ENCODE results near the gene KIF2A.

DNA sequence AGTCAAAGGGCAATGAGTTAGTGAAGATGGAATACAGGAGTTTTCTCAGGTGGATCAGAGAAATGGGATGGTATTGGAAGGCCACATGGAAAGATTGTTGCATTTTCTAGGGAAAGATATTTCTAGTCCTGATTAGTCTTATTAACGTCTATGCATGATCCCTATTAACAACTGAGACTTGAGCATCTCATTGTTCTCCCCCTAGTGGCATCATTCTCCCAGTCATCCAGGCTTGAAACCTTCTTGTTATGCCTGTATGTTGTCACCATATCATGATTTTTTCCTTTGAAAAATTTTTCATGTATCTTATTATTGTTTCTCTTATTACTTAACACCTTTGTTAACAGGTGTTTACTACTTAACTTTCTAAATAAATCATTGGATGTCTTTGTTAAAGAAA, 34.4 kb downstream of the KIF2A start:
- TF ChIP-seq, protein P1, sequence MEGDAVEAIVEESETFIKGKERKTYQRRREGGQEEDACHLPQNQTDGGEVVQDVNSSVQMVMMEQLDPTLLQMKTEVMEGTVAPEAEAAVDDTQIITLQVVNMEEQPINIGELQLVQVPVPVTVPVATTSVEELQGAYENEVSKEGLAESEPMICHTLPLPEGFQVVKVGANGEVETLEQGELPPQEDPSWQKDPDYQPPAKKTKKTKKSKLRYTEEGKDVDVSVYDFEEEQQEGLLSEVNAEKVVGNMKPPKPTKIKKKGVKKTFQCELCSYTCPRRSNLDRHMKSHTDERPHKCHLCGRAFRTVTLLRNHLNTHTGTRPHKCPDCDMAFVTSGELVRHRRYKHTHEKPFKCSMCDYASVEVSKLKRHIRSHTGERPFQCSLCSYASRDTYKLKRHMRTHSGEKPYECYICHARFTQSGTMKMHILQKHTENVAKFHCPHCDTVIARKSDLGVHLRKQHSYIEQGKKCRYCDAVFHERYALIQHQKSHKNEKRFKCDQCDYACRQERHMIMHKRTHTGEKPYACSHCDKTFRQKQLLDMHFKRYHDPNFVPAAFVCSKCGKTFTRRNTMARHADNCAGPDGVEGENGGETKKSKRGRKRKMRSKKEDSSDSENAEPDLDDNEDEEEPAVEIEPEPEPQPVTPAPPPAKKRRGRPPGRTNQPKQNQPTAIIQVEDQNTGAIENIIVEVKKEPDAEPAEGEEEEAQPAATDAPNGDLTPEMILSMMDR (conservative IDR thresholded peaks at IDR 0.05; ENCODE audit: low read depth, low read length) = peak; percentile 24; the same call in 1 of the 2 replicates
- TF ChIP-seq POLR2A (IDR thresholded peaks at IDR 0.05; ENCODE audit: low read depth, low read length) = no peak
- TF ChIP-seq CHD1 (IDR thresholded peaks at IDR 0.05; ENCODE audit: low read depth, low read length) = no peak
- no peak for TF ChIP-seq SMC3 (IDR thresholded peaks at IDR 0.05; ENCODE audit: low read depth, low read length)
- no peak for TF ChIP-seq RFX5 (IDR thresholded peaks at IDR 0.05; ENCODE audit: low read depth, low read length)
- TF ChIP-seq RAD21 (IDR thresholded peaks at IDR 0.05; ENCODE audit: low read length) = 0 out of 2 replicates have a peak, but pooled peaks have one; percentile 6
- TF ChIP-seq MXI1 (IDR thresholded peaks at IDR 0.05; ENCODE audit: borderline replicate concordance, low read depth, low read length) = no peak
- TF ChIP-seq MAFK (IDR thresholded peaks at IDR 0.05; ENCODE audit: low read depth, low read length) = no peak

All from IMR-90 (cell line).